GM19240 (cell line): ENCODE measurements around the gene ABCB9.
A peak's percentile ranks its signal among the peaks of the same experiment; 100 is the strongest.
"Not testable (repeated sequence)": the region's sequence is repeated elsewhere in the genome, so short reads cannot be mapped to it uniquely, and the experiment has no call there.

Experiments
- DNase-seq: peaks from one replicate; pipeline ENCODE4 v3.0.0; 2011; ENCODE audit warnings: low spot score; ENCODE audit not compliant: insufficient read length

The ABCB9 gene

DNA sequence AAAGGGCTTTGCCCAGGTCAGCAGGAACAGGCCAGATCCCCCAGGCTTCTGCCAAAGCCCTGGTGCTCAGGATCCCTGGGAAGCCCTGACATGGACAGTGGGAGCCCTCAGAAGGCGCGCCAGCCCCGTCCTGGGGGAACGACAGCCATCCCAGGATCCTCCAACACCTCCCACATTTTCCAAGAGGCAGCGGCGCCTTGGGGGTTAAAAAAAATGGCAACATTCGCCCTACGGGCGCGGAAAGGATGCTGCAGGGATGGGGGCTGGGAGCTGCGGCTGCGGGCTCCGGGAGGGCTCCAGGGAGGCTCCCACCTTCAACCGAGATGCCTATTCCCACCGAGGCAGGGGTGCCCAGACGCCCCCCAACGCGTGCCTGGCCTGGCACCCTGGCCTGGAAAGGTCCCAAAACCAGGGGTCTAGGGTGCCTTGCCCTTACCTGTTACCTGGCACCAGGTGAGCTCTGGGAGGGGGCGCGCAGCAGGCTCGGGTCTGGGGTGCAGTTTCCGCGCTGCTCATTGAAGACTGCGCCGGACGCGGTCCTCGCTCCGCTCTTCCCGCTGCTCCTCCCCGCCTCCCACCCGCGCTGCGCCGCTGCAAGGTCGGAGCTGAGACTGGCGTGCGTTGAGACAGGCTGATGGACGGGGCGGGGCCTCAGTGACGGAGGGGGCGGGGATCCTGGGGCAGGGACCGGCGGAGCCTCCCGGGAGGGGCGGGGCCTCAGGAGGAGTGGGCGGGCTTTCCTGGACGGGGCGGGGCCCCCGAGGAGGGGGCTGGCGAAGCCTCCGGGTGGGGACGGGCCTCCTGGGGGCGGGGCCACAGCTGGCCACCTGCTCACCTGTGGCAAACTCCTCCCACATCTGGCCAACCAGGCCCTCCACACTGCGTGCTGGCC, at the start of gene ABCB9:
ABCB9 (minus strand) TSS at position 613 of the 892 bp plus-strand sequence. CDS start 6,228 bp downstream, outside the sequence.
- DNase-seq: peak; percentile 95

DNA sequence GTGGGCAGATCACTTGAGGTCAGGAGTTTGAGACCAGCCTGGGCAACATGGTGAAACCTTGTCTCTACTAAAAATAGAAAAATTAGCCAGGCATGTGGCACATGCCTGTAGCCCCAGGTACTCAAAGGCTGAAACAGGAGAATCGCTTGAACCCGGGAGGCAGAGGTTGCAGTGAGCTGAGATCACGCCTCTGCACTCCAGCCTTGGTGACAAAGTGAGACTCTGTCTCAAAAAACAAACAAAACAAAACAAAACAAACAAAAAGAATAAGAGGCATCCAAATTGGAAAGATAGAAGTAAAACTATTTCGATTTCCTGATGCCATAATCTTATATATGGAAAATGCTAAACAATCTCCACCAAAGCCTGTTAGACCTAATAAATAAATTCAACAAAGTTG, 48.2 kb upstream of the ABCB9 start:
- DNase-seq: not testable (repeated sequence)

DNA sequence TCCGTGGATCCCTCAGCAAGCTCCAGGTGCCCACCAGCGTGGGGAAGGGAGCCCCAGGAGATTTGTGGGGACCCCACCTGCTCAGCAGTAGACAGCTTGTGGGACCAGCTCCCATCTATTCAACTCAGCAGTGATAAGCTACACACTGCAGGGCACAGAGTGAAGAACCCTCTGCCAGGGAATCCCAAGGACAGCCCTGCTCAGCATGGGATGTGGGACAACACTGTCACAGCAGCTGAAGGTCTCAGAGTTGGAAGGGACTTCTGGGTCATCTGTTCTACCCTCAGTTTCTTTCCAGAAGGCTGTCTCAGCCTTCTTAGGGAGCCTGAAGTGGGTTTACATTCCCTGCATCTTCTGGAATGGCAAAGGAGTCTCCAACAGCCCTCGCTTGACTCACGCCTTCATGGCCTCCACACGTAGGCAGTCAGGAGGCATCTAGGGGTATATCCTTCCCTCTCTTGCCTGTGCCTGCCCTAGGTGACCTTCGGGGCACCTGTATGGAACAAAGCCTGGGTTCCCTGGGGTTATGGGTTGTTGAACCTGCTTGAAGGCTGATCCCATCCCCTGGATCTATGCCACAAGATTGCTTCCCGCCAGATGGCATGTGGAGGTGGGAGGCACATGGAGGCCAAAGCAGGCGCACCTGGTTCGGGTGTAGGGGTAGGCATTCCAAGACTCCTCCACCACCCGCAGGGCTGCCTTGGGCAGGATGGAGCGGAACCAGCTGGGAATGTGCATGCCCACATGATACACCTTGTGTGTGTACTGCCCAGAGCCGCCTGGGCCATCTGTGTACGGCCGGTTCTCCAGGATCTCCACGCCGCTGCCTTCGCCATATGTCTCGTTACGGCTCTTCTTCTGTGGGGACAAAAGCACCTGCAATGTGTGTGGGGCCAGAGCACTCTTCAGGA, 47.2 kb upstream of the ABCB9 start:
- DNase-seq: no peak

DNA sequence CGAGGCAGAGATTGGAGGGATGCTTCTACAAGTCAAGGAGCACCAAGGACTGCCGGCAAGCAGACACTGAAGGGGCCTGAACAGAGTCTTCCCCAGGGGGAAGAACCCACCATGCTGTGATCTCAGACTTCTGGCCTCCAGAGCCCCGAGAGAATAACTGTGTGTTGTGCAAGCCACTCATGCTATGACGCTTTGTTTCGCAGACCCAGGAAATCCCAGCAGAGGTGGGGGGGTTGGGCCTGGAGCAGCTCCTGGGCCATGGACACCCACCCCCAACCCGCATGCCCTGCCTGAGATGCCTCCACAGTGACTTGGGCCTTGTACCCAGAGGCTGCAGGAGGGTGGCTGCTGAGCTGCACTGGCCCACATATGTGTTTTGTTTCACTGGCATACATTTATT, 45.4 kb upstream of the ABCB9 start:
- no peak for DNase-seq

DNA sequence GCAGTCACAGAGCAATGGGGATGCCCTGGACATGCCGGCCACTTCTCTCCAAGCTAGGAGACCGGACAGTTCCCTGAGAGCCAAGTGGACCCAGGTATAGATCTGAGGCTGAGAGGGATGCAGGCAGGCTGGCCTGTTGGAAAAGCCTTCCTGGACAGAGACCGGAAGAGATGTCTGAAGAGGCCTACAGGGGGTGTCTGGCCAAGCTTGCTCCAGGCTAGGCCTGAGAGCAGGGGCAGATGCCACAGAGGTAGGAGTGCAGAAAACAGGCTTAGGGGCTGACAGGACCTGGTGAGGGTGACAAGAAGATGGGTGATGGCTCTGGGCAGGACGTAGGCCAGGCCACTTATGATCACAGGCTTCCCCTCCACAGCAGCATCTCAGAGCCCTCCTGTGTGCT, 44.4 kb upstream of the ABCB9 start:
- no peak for DNase-seq

DNA sequence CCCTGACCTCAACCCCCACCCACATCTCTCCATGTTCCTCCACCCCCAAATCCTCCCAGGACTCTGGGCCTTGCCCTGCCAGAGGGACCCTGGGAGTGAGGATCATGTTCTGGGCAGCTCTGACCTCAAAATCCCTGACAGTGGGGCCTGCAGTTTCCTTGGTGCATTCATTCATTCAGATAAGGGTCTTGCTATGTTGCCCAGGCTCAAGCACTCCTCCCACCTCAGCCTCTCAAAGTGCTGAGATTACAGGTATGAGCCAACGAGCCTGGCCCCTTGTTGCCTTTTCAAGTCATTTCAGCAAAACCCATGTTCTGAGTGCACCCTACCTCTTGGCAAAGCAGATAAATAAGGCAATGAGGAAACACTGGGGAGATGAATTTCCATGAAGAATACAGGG, 43.8 kb upstream of the ABCB9 start:
- no peak for DNase-seq

DNA sequence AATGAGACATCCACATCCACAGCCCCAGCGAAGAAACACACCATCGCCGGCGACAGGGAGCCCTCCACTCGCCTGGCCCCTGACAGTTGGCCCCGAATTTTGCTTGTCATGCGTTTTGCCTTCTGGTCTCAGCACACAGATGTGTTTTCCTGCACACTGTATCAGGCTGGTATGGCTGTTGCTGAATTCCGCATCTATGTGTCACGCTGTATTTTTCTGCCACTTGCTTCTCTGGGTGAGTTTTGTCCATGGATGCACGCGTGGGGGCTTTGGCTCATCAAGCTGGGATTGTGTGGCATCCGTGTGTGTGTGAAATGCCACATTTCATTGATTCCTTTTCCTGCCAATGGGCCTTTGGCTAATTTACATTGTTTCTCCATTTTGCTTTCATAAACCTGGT, 40.7 kb upstream of the ABCB9 start:
- no peak for DNase-seq

DNA sequence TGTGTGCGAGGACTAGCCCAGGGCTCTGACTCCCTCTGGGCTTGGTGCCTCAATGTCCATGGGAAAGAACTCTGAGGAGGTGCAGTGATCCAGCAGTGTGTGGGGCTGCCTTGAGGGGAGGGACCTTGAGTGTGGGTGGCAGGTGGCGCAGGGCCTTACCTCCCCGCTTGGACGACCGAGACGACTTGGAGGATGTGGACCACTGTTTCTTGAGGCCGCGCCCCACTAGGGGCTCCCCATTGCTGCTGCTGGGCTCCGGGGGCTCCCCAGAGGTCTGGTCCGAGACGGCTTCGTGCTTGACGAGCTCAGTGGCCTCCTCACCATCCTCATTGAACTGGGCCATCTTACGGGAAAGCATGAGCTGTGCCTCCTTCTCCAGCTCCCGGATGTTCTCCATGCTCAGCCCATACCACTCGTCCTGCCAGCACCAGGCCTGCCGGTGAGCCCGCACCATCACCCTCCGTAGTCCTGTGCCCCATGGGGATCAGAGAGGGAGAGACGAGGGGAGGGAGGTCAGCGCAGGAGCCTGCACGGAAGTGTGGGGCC, 38.9 kb upstream of the ABCB9 start:
- no peak for DNase-seq

DNA sequence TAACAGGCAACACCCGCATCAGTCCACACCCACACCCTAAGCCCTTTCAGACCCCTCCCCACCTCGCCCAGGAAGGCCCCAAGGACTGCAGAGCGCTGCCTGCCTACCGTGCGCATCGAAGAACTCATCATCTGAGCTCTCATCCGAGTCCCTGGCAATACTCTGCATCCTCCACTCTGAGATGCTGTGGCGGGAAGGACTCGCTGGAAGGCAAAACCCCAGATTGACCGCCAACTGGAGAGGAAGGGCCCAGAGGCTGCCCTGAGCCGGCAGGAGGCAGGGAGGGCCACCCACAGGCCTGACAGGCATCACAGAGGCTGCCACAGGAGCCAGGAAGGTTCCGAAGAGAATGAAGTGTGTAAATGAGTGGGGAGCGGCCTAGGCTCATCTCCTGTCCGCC, 38.0 kb upstream of the ABCB9 start:
- no peak for DNase-seq

DNA sequence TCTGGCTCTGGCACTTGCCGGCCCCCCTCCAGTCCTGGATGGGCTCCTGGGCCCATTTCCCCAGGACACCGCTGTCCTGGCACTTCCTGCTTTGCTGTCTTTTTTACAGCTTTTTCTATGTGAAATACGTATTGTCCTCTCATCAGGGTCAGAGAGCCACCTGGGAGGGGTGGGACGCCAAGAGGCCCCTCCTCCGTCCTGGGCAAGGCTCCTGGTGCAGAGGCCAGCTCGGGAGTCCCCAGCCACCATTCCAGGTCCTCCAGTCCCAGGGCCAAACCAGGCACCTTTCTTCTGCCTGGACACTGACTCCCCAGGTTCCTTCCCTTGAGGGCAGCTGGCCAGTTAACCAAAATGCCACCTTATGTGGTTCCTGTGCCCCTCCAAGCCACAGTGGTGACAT, 37.0 kb upstream of the ABCB9 start:
- DNase-seq: no peak

DNA sequence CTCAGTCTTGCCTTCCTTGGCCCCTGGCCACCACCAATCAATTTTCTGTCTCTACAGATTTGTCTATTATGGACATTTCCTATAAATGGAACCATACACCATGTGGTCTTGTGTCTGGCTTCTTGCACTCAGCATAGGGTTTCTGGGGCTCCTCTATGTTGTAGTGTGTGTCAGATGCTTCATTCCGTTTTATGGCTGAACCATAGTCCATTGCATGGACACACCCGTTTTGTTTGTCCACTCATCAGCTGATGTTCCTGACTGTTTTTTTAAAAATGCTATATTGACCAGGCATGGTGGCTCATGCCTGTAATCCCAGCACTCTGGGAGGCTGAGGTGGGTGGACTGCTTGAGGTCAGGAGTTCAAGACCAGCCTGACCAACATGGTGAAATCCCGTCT, 35.2 kb upstream of the ABCB9 start:
- no peak for DNase-seq

DNA sequence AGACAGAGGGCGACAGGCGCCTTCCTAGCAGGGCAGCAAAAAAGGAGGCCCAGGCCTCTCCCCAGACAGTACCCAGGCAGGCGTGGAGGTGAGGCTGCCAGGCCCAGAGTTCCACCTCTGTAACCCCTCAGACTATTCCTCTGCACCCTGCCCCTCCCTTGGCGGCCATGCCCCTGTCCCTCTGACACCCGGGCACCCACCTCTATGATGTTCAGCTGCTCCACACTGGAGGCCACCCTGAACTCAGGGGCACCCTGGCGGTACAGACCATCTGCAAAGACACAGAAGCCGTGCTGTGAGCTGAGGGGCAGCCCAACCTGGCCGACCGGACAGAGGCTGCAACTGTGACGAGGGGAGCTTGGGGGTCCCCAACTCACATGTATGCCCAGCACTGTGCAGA, 34.3 kb upstream of the ABCB9 start:
- no peak for DNase-seq

DNA sequence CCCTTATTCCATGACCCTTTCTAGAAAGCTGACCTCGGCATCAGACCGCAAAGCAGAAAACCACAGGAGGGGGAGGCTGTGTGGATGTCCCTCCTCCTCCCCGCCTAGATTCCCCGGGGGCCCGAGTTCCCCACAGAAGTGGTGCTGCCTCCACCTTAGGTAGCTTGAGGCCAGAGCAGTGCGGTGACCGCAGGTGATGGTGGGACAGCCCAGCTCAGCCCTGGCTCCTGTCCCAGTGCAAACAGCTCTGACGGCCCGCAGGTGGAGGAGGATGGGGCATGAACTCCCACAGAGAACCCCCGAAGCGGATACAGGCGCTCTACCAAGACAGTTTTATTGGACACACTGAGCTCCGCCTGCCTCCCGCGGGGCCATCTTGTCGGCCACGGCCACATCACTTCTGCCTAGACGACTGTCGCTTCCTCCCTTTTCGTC, 33.7 kb upstream of the ABCB9 start:
- DNase-seq: no peak

DNA sequence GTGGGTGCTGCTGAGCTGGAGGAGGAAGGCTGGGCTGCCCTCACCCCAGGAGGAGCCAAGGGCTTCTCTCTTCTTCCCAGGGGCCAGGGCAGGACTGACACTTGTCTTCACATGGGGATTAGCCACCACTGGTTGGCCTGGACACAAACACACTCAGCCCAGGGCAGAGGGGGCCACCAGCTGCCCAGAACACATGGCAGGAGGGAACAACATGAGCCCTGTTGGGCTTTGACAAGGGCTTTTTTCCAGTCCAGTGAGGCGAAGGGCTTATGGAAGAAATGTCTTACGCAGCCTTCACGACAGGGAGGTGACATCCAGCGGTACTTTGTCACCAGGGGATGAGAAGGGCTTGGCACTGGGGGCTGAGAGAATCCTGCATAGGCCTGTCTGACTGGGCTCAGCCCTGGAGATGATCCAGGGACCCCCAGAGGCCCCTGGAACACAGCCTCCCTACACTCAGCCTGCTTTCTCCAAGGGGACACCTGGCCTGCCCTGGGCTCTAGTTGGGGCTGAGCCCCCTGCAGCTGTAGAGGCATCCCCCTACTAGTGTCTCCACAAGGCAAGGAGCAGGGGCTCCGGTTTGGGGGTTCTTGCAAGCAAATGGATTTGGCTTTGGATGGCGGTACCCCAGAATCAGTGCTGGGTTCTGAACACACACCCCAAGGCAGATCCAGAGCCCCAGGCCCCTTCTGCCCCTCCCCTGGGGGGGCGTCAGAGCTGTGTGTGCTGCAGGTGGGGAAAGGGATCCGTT, 33.1 kb upstream of the ABCB9 start:
- no peak for DNase-seq

DNA sequence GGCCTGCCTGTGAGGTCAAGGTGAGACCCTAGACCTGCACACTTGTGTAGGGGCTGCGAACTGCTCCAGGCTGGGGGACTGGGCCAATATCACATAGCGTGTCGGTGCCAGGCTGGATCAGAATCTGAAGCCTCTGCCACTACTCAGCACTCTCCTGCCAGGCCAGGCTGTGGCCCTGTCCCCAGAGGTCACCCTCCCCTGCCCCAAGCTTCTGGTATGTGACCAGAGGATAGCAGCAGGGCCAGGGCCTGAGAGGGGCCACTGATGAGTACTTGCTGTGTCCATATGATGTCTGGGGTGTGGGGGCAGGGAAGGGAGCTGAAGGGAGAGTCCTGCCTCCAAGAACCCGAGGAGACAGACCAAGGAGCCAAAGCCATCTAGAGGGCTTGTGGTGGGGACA, 32.1 kb upstream of the ABCB9 start:
- no peak for DNase-seq

DNA sequence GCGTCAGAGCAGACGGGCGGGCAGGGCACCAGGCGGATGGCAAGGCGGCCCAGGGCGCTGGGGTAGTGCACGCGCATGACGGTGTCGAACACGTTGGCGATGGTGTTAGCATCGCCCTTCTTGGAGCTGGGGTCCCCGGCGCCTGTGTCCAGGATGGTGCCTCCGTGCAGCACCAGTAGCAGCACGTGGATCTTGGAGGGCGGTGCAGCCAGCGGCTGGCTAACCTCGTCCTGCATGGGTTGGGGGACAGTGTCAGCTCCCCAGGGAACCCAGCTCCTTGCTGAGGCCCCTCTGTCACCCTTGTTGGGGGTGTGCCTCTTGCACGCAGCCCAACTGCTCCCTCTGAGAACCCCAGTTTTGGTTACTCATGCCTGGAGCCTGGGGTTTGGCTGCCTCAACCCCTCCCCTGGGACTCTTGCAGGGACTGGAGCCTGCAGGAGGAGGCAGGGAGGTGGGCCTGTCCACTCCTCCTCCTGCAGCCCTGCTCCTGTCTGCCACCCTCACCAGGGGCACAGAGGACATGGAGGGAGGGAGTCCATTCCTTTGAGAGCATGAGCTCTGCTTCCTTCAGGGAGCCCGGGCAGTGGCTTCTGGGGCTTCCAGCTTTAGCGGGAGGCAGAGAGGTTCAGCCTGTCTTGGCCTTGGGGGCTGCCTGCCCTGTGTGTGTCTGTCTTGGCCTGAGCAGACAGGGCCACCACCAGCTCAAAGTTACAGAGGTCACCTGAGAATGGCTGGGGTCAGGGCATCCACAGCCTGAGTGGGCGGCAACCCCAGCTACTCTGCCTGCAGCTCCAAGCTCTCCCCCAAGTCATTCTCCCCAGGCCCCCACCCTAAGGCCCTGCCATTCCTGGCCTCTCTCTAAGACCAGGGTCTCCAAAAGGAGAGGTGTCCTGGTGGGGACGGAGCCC, 31.3 kb upstream of the ABCB9 start:
- no peak for DNase-seq

DNA sequence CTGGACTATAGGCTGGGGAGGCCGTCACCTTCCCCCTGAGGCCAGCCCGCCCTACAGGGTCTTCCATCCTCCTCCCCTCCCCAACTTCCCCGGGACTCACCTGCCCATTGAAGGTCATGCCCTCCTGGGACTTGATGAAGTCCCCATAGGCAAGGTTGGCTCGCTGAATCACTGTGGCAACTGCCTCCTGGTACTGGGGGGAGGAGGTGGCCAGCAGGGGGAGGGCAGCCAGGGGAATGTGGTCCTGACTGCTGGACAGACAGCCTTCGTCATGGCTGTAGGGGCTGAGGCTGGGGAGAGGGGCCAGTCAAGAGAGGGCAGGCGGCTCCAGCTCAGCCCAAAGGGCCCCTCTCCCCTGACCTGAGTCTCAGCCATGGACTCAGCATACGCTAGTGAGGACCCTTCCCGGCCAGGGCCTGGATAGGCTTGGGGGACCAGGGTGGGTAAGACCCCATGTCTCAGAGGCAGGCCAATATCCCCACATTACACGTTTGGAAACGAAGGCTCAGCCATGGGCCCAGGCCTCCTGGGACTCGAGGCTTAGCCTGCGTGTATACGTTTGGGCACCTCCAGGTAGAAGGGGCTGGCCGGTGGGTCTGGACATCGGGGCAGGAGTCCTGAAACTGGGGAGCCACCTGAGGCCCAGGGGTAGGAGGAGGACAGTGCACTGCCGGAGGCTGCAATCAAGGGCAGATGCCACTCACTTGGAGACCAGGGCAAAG, 30.5 kb upstream of the ABCB9 start:
- no peak for DNase-seq

DNA sequence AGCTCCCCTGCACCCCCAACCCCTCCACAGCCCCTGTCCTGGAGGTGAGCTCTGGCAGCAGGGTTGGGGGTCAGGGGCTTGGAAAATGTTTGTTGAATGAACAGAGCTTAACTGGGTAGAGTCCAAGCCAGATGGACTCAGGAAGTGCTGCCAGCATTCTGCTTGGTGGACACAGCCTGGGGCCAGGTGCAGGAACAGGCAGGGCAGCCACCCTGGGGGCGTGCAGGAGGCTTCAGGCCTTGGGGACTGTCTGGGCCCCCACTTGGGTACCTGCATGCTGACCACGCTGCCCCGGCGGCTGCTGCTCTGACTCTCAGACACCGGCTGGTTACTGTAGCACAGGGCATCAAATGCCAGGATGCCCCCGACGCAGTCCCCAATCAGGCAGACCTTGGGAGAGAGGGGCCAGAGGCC, 29.9 kb upstream of the ABCB9 start:
- no peak for DNase-seq

DNA sequence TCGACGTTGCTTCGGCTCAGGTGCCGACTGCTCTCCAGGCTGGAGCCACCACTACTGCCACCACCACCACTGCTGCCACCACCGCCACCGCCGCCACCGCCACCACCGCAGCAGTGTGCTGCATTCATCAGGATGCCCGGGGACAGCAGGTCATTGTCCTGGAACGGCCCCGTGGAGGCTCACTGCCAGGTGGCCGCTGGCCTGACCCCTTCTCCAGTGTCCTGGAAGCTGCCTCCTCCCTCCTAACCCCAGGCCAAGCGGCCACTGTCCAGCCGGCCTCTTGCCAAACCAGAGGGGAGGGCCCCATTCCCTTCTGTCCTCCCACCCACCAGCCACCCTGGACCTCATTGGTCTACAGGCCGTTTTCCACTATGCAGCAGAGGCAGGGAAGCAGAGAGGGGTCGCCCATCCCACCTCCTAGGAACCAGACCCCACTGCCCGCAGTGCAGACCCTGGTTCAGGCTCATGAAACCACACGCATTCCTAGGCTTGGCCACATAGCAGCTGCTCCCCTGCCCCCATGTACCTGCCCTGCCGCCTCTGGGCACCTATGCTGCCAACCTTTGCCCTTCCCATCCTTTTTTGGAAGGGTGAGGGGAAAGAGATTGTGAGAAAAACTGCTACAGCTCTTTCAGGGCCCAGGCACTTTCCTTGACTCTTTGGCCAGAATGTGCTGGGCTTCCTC, 29.4 kb upstream of the ABCB9 start:
- DNase-seq: no peak
